Transverse colon (tissue), 4 donors: ENCODE data around the gene SYT1. TPM values are rescaled to one million over a fixed set of nuclear protein-coding genes. Genes with fewer than 3 reads are reported as not detected.

Experiments used
- DNase-seq: peaks from one replicate; pipeline ENCODE4 v3.0.0-alpha.2; 2019
- H3K27ac ChIP-seq, 4 donors: fragments of 200-600 bp; sonication (generic); 2 replicates each; pipeline ENCODE4 v1.5.1; 2016 to 2018; ENCODE audit warnings: inconsistent platforms in 4 of 4
- H3K27me3 ChIP-seq: fragments of 200-600 bp; sonication (generic); 2 replicates; pipeline ENCODE4 v1.5.1; 2017; ENCODE audit warnings: inconsistent platforms
- H3K36me3 ChIP-seq, 4 donors: fragments of 200-600 bp; sonication (generic); 2 replicates each; pipeline ENCODE4 v1.5.1; 2017 to 2019; ENCODE audit warnings: inconsistent platforms in 4 of 4
- H3K4me1 ChIP-seq, 4 donors: fragments of 200-600 bp; sonication (generic); 2 replicates each; pipeline ENCODE4 v1.5.1; 2017 to 2020; ENCODE audit warnings: inconsistent platforms in 4 of 4
- H3K4me3 ChIP-seq, 4 donors: fragments of 200-600 bp; sonication (generic); 1 replicate in 1 of 4; 2 replicates in 3 of 4; pipeline versions ENCODE4 v1.5.1 to v1.6.1; 2017 to 2019; ENCODE audit warnings: inconsistent platforms in 4 of 4
- H3K9me3 ChIP-seq, 2 donors: fragments of 200-600 bp; sonication (generic); 2 replicates each; pipeline ENCODE4 v1.5.1; 2017 to 2019; ENCODE audit warnings: inconsistent platforms in 2 of 2
- EP300 ChIP-seq: sonication (generic); formaldehyde crosslinking; IDR thresholded peaks from one replicate; pipeline ENCODE4 v1.6.1; 2017; ENCODE audit warnings: antibody characterized with exemption, low read depth
- POLR2A ChIP-seq: fragments of 450-650 bp; IDR thresholded peaks from one replicate; pipeline ENCODE4 v1.6.1; 2016; ENCODE audit warnings: antibody characterized with exemption, mild to moderate bottlenecking, moderate library complexity
- POLR2AphosphoS5 ChIP-seq, 3 donors: sonication (generic); formaldehyde crosslinking; IDR thresholded peaks; one replicate each; pipeline ENCODE4 v1.6.1; 2016; ENCODE audit warnings: antibody characterized with exemption in 3 of 3
- WGBS, 2 donors: methylation state at CpG; one replicate each; pipeline ENCODE4 v1.1.5; 2018; ENCODE audit warnings: low coverage in 1 of 2; 5-methylcytosine and 5-hydroxymethylcytosine counted together
- in situ Hi-C, 4 donors: fragments of 200-750 bp; cut with MboI; loops; one replicate each; pipeline versions ENCODE4 v1.15.0 to v1.15.1; 2017; ENCODE audit warnings: low sequenced_read_pairs in 3 of 4, low pct_ligation_motif_present in 1 of 4, low pct_unique_long_range_greater_than_20kb in 1 of 4
- intact Hi-C: fragments of 100-400 bp; cut with DNase I; formaldehyde crosslinking; loops from one replicate; pipeline ENCODE4 v1.15.1; 2023; ENCODE audit warnings: low total_unique reads
- total RNA-seq, 4 donors: library from RNA; depleted of rRNA; stranded (reverse); fragments of >200 nt; gene quantifications; one replicate each; pipeline ENCODE4 v1.1.0, GENCODE V29; 2016
- TF ChIP-seq, protein P1 (sequence below), 5 experiments: fragments of 200-600 bp in 3 of 5; fragments of 450-650 bp in 2 of 5; sonication (generic) in 3 of 5; IDR thresholded peaks; 1 replicate in 2 of 5; 2 replicates in 3 of 5; pipeline ENCODE4 v1.5.1; 2016 to 2017; ENCODE audit warnings: antibody characterized with exemption in 5 of 5, inconsistent platforms in 3 of 5, mild to moderate bottlenecking in 2 of 5, moderate library complexity in 1 of 5

Gene SYT1
- total RNA-seq, 4 donors from 2014 or later: 0.60 to 4.9 (median 2.1) TPM

DNA sequence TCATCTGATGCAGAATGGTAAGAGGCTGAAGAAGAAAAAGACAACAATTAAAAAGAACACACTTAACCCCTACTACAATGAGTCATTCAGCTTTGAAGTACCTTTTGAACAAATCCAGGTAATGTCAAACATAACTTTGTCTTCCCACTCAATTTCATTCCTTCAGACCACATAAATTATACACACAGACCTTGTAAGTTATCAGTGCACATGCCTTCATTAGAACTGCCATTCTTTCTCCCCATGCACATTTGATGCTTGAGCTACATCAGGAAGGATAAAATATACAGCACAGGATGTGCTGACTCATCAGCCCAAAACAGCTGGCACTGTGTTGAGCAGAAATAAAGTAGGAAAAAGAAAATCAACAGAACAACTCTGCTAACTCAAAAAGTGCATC is 579.5 kb downstream of the SYT1 start:
- Histone ChIP-seq H3K36me3 (no peaks in the 10 kb centered on the region), H3K27me3 (no peaks in the 10 kb centered on the region), H3K27ac (no peak overlapping the region), H3K4me1 (peaks cover 0 to 4% (median 2%) of the 10 kb centered on the region in 4 donors), H3K9me3 (no peaks in the 10 kb centered on the region), H3K4me3 (no peak overlapping the region)
- TF ChIP-seq POLR2A (no peak), EP300 (no peak), POLR2AphosphoS5 (IDR thresholded peaks at IDR 0.05) (no peak)
- TF ChIP-seq, protein P1, sequence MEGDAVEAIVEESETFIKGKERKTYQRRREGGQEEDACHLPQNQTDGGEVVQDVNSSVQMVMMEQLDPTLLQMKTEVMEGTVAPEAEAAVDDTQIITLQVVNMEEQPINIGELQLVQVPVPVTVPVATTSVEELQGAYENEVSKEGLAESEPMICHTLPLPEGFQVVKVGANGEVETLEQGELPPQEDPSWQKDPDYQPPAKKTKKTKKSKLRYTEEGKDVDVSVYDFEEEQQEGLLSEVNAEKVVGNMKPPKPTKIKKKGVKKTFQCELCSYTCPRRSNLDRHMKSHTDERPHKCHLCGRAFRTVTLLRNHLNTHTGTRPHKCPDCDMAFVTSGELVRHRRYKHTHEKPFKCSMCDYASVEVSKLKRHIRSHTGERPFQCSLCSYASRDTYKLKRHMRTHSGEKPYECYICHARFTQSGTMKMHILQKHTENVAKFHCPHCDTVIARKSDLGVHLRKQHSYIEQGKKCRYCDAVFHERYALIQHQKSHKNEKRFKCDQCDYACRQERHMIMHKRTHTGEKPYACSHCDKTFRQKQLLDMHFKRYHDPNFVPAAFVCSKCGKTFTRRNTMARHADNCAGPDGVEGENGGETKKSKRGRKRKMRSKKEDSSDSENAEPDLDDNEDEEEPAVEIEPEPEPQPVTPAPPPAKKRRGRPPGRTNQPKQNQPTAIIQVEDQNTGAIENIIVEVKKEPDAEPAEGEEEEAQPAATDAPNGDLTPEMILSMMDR (IDR thresholded peaks at IDR 0.05): no peak
- intact Hi-C loops (no loop called here), in situ Hi-C loops (no loop called here)
- no peak for DNase-seq

DNA sequence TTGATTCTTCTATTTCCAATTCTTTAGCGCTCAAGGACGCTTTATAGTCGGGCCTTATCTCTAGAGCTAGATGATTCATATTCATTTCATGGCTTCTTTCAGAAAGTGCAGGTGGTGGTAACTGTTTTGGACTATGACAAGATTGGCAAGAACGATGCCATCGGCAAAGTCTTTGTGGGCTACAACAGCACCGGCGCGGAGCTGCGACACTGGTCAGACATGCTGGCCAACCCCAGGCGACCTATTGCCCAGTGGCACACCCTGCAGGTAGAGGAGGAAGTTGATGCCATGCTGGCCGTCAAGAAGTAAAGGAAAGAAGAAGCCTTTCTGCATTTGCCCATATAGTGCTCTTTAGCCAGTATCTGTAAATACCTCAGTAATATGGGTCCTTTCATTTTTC is 584.2 kb downstream of the SYT1 start:
- no peak for TF ChIP-seq POLR2A
- TF ChIP-seq POLR2AphosphoS5 (IDR thresholded peaks at IDR 0.05): no peak
- no peak for TF ChIP-seq EP300
- TF ChIP-seq, protein P1 (IDR thresholded peaks at IDR 0.05): no peak
- Histone ChIP-seq H3K4me3 (no peak overlapping the region), H3K36me3 (no peaks in the 10 kb centered on the region), H3K4me1 (peaks cover 0 to 4% (median 2%) of the 10 kb centered on the region in 4 donors), H3K27me3 (no peaks in the 10 kb centered on the region), H3K27ac (no peak overlapping the region), H3K9me3 (no peaks in the 10 kb centered on the region)
- in situ Hi-C loops (no loop called here), intact Hi-C loops (no loop called here)
- 92% methylated on average over 11 of the region's 11 CpGs; no CpG with 5 or more reads in 1 of the 2 donors for WGBS, 2 donors
- DNase-seq: no peak

GRCh38 chr12:79451365-79451764 is 586.8 kb downstream of the SYT1 start:
- in situ Hi-C loops (no loop called here), intact Hi-C loops (no loop called here)
- no peak overlapping the region for H3K4me3 ChIP-seq
- peak overlapping the region; percentile 20 to 74 (median 38) for H3K27ac ChIP-seq
- DNase-seq: no peak
- peaks cover 0 to 20% (median 8%) of the 10 kb centered on the region in 4 donors for H3K4me1 ChIP-seq
- H3K27me3 ChIP-seq: no peaks in the 10 kb centered on the region
- H3K9me3 ChIP-seq: no peaks in the 10 kb centered on the region
- TF ChIP-seq POLR2AphosphoS5 (IDR thresholded peaks at IDR 0.05): no peak
- TF ChIP-seq EP300: no peak
- no peak for TF ChIP-seq POLR2A
- TF ChIP-seq, protein P1 (IDR thresholded peaks at IDR 0.05): no peak
- no peaks in the 10 kb centered on the region for H3K36me3 ChIP-seq

DNA sequence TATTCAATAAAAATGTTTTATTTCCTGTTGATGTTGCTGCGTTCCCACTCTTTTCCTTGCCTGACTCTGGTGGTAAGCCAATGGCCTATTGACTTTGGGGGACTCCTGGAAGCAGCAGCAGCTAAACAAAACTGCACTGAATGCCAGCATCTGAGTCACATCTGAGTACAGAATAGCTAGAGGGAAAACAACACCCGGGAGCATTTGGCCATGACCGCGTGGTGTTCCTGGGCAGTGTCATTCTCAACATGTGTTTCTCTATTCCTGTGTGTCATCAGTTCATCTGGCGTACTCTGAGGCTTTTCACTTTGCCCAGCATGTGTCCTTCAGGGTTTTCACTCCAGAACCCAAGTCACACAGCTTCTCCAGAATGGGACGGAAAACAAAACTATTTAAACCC is 587.4 kb downstream of the SYT1 start:
- in situ Hi-C loops: no loop called here

DNA sequence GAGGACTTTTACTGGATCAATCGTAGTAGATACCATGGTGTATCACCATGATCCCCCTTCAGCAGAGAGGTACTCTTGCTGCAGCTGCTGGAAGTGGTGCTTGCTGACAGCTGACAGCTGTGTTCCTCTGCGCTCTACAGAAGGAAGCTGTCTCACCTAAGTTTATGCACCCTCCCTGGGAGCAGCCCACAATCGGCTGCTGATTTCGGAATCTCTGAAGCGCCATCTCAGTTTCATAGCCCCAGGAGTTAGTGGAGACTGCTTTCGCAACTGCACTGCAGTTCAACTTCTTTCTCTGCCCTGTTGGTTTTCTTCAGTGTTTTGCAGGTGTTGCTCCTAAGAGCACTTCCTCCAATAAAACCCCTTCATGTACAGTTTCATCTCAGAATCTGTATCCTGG is 588.3 kb downstream of the SYT1 start:
- intact Hi-C loops: no loop called here
- no peaks in the 10 kb centered on the region for H3K9me3 ChIP-seq
- H3K27me3 ChIP-seq: no peaks in the 10 kb centered on the region
- peaks cover 0 to 20% (median 8%) of the 10 kb centered on the region in 4 donors for H3K4me1 ChIP-seq
- 96% methylated on average over 6 of the region's 6 CpGs; no CpG with 5 or more reads in 1 of the 2 donors for WGBS, 2 donors
- no peaks in the 10 kb centered on the region for H3K36me3 ChIP-seq
- no peak overlapping the region for H3K4me3 ChIP-seq
- in situ Hi-C loops: no loop called here
- TF ChIP-seq POLR2AphosphoS5 (IDR thresholded peaks at IDR 0.05): no peak
- TF ChIP-seq POLR2A: no peak
- TF ChIP-seq, protein P1 (IDR thresholded peaks at IDR 0.05): no peak
- no peak for TF ChIP-seq EP300
- peak overlapping the region in 1 of 4 donors; percentile 74 for H3K27ac ChIP-seq
- DNase-seq: no peak

More for the DNA sequence above, 587.4 kb downstream of the SYT1 start:
- no peaks in the 10 kb centered on the region for H3K27me3 ChIP-seq
- H3K4me3 ChIP-seq: no peak overlapping the region
- intact Hi-C loops: no loop called here
- WGBS, 2 donors: 58 to 65% methylated on average over 4 to 6 of the region's 6 CpGs
- DNase-seq: peak; percentile 39
- peak; percentile 38 to 64 (median 45) for TF ChIP-seq POLR2AphosphoS5 (IDR thresholded peaks at IDR 0.05)
- no peak for TF ChIP-seq POLR2A
- H3K4me1 ChIP-seq: peaks cover 0 to 20% (median 8%) of the 10 kb centered on the region in 4 donors
- H3K27ac ChIP-seq: peak overlapping the region; percentile 20 to 74 (median 38)
- H3K9me3 ChIP-seq: no peaks in the 10 kb centered on the region
- H3K36me3 ChIP-seq: no peaks in the 10 kb centered on the region
